Cerebellar nuclear complex (tissue), 1 donor: ENCODE data around the gene PPP2R5B.

Source experiments
- DNase-seq, 2 experiments: peaks; one replicate each; lab custom pipeline; 2025; lab: John Stamatoyannopoulos, UW

Gene PPP2R5B

GRCh38 chr11:64929625-64930024, 5.1 kb downstream of the PPP2R5B start:
- no peak for DNase-seq

GRCh38 chr11:64930340-64930739, 5.9 kb downstream of the PPP2R5B start:
- no peak for DNase-seq

- no peak for DNase-seq
These were observed 6.8 kb downstream of the PPP2R5B start for GRCh38 chr11:64931290-64931689.

DNA sequence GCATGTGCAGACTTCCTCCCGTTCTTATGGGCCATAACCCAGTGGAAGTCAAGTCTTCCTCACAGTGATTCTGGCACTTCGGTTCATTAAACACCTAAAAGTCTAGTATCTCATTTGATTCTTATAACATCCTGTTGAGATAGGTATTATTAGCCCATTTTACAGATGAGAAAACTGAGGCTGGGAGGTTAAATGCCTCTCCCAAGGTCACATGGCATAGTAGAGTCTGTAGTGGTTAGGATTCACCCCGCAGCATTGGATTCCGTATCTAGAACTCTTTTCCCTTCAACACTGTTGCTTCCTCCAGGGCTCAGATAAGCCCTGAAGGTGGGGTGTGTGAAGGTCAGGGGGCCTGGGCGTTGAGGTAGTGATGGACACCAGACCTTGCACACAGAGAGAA, 7.8 kb downstream of the PPP2R5B start:
- DNase-seq = no peak

- DNase-seq = no peak
These were observed 8.9 kb downstream of the PPP2R5B start for GRCh38 chr11:64933213-64933934.

DNA sequence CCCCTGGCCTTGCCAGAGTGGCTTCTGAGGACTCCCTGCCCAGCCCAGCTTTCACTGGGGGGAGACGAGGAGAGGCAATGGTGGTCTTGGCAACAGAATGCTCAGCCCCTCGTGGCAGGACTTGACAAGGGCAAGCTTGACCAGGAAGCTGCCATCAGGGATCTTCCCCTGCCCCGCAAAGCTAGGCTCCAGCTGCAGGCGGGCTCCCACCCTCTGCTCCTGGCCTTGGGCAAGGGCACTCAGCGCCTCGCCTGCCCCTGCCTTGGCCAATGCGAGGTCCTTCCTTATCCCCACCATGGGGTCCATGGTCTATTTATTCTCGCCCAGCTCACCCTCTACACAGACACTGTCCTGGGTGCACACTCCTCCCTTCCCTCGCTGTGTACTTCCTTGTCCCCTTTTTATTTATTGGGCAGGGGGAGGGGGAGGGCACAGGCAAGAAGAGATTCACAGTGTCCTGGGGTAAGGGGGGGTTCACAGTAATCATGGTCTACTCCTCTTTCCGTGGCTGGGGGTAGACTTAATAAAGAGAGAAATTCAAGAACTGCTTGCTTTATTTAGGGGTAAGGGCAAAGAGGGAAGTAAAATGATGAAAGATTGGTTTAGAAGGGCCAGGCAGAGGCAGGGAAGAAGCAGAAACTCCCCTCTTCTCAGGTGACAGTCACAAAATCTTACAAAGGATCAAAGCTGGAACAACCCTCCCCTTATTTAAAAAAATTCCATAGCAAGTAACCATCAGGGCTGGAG, 9.6 kb downstream of the PPP2R5B start:
- DNase-seq = no peak

- no peak for DNase-seq
These were observed 10.3 kb downstream of the PPP2R5B start for GRCh38 chr11:64934682-64935358.

DNA sequence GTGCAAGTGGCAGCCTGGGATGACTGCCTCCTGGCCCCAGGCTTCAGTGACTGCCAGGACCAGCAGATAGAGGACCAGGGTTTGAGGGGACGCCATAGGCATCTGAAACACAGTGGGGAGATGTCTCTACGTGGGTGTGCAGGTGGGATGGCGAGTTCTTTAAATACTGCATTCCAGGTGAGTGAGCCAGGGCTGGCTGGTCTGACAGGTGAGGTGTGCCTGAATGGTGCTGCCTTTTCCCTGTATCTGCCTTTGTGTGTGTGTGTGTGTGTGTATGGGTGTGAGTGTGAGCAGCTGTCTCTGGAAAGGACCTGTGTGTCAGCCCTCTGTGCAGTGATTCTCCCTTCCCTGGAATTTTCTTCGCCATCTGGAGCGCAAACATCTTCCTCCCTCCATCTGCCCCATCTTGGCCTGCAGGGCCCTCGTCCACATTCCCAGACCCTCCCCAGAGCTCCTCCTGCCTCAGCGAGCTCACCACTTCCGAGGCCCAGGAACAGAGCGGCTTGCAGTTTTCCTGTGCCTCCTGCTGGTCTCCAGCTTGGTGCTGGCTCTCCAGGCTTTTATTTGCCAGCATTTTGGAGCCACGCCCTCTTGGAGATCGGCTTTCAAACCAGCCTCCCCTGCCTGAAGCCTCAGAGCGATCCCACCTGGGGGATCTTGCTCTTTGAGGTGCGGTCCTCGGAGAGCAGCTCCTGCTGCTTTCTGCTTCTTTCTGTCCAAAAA, 11.0 kb downstream of the PPP2R5B start, which contains the start of gene GPHA2:
TSS of gene GPHA2 (minus strand) at position 535 of the 723 bp plus-strand sequence. CDS start at position 102, 433 bp downstream.
- no peak for DNase-seq

DNA sequence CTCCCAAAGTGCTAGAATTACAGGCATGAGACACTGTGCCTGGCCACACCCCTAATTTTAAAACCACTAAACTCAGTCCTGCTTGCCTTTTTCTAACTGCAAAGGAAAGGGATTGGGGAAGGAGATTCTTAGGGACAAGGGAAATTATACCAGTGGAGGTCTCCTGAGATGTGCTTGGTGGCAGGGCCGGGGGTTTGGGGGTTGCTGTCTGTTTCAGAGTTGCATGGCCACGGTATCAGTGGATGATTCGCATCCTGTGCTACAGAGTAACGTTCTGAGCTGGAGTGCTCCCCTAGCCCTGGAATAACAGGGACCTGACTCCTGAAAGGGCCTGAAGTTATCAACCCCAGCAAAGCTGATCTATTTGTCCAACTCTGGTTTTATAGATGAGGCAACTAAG, 12.1 kb downstream of the PPP2R5B start:
- no peak for DNase-seq

GRCh38 chr11:64947208-64947814, 22.8 kb downstream of the PPP2R5B start:
- no peak for DNase-seq

- DNase-seq = no peak
These were observed 27.0 kb downstream of the PPP2R5B start for GRCh38 chr11:64951529-64951928.

GRCh38 chr11:64954201-64954600, 29.7 kb downstream of the PPP2R5B start:
- DNase-seq = no peak

DNA sequence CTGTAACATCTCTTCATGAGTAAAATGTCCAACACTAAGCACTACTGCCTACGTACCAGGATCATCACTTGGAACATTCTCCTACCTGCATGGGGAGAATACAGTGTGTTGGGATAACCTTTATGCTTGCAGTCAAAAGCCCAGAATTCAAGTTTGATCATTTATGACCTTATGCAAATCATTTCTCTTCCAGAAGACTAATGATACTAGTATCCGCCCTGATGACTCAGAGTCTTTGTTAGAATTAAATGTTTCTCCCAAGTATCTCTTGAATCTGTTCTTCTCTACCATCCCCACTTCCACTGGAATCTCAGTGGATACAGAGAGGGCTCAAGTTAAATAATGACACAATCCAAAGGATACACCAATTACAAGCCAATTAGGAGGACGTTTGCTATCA, 35.0 kb downstream of the PPP2R5B start:
- no peak for DNase-seq

DNA sequence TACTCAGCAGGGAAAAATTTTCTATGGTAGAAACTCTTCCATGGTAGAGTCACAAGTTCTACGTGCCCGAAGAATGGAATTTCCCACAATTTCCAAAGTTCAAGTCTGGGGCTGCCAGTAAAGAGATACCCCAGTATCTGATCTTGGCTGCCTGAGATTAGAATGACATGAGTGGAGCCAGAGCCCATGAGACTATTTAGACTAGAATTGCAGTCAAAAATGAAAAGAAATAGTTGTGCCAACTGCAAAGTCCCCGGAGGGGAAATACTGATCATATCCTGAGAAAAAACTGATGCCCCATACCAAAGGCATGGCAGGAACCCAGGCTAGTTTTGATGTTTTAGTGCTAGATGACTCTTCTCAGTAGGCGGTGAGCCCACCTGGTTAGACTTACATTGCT, 36.2 kb downstream of the PPP2R5B start:
- DNase-seq = no peak

DNA sequence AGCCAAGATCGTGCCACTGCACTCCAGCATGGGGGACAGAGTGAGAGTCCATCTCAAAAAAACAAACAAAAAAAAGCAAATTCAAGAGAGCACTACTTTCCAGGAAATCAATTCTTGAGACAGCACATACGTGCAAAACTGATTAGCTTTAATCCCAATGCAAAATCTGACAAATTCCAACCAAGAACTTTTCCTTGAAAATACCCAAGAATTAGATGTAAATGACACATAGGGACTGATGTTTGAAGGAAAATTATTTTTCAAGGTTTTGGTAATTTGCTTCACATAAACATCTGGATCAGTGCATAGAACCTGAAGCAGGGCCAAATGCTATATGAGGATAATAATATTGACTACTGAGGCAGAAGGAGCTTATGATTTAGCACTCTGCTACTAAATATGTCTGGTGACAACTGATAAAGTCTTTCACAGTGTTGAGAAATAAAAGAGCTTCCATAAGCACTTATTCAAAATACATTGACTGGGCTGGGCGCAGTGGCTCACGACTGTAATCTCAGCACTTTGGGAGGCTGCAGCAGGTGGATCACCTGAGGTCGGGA, 38.7 kb downstream of the PPP2R5B start:
- DNase-seq = no peak

- DNase-seq = no peak
These were observed 42.9 kb downstream of the PPP2R5B start for GRCh38 chr11:64967375-64967774.

- peak in 1 of 2 experiments; percentile 73 for DNase-seq
These were observed 44.7 kb downstream of the PPP2R5B start for GRCh38 chr11:64969209-64969608.

- DNase-seq = no peak
These were observed 46.3 kb downstream of the PPP2R5B start for GRCh38 chr11:64970731-64971151.

- DNase-seq = peak in 1 of 2 experiments; percentile 43
These were observed 47.1 kb downstream of the PPP2R5B start, which contains the start of gene MAJIN for GRCh38 chr11:64971421-64972233. MAJIN (minus strand) TSS chr11:64972108; CDS start chr11:64959405, 12,703 bp downstream.

- DNase-seq = no peak
These were observed 49.6 kb downstream of the PPP2R5B start for GRCh38 chr11:64974124-64974523.
